Measurements from ENCODE around the gene RGS6.

RGS6 gene

GRCh38 chr14:72014486-72014885 lies 82.3 kb downstream of the RGS6 start:
- no peak for DNase-seq (ENCODE audit: low read depth)

- DNase-seq (ENCODE audit: low read depth): no peak
Measured at GRCh38 chr14:72017290-72017689, 85.1 kb downstream of the RGS6 start.

- DNase-seq (ENCODE audit: low read depth): no peak
Measured at GRCh38 chr14:72023128-72024042, 91.2 kb downstream of the RGS6 start.

- DNase-seq (ENCODE audit: low read depth): no peak
Measured at GRCh38 chr14:72024043-72024407, 91.8 kb downstream of the RGS6 start.

- DNase-seq (ENCODE audit: low read depth): no peak
Measured at GRCh38 chr14:72024504-72024903, 92.3 kb downstream of the RGS6 start.

GRCh38 chr14:72026536-72026935 lies 94.3 kb downstream of the RGS6 start:
- no peak for DNase-seq (ENCODE audit: low read depth)

- no peak for DNase-seq (ENCODE audit: low read depth)
Measured at GRCh38 chr14:72027061-72027460, 94.8 kb downstream of the RGS6 start.

- DNase-seq (ENCODE audit: low read depth): no peak
Measured at GRCh38 chr14:72033365-72033764, 101.1 kb downstream of the RGS6 start.

- DNase-seq (ENCODE audit: low read depth): no peak
Measured at GRCh38 chr14:72040528-72040927, 108.3 kb downstream of the RGS6 start.

GRCh38 chr14:72045271-72045670 lies 113.0 kb downstream of the RGS6 start:
- no peak for DNase-seq (ENCODE audit: low read depth)

- no peak for DNase-seq (ENCODE audit: low read depth)
Measured at GRCh38 chr14:72045885-72046284, 113.7 kb downstream of the RGS6 start.

GRCh38 chr14:72049462-72049861 lies 117.2 kb downstream of the RGS6 start:
- no peak for DNase-seq (ENCODE audit: low read depth)

GRCh38 chr14:72052356-72052755 lies 120.1 kb downstream of the RGS6 start:
- DNase-seq (ENCODE audit: low read depth): no peak

- no peak for DNase-seq (ENCODE audit: low read depth)
Measured at GRCh38 chr14:72053651-72054050, 121.4 kb downstream of the RGS6 start.

GRCh38 chr14:72054911-72055310 lies 122.7 kb downstream of the RGS6 start:
- DNase-seq (ENCODE audit: low read depth): no peak

- DNase-seq (ENCODE audit: low read depth): no peak
Measured at GRCh38 chr14:72057701-72058285, 125.6 kb downstream of the RGS6 start.

GRCh38 chr14:72060460-72060859 lies 128.2 kb downstream of the RGS6 start:
- DNase-seq (ENCODE audit: low read depth): no peak

GRCh38 chr14:72060917-72061316 lies 128.7 kb downstream of the RGS6 start:
- DNase-seq (ENCODE audit: low read depth): no peak

GRCh38 chr14:72061718-72062117 lies 129.5 kb downstream of the RGS6 start:
- DNase-seq (ENCODE audit: low read depth): no peak

- no peak for DNase-seq (ENCODE audit: low read depth)
Measured at GRCh38 chr14:72063761-72064282, 131.6 kb downstream of the RGS6 start.

- DNase-seq (ENCODE audit: low read depth): no peak
Measured at GRCh38 chr14:72064501-72064900, 132.3 kb downstream of the RGS6 start.

GRCh38 chr14:72070458-72070857 lies 138.2 kb downstream of the RGS6 start:
- no peak for DNase-seq (ENCODE audit: low read depth)

- no peak for DNase-seq (ENCODE audit: low read depth)
Measured at GRCh38 chr14:72075649-72076334, 143.6 kb downstream of the RGS6 start.
